IMR-90 (cell line): ENCODE measurements around the gene ASRGL1. TPM values are rescaled to one million over a fixed set of nuclear protein-coding genes. Genes with fewer than 3 reads are reported as not detected.

Source experiments
- ATAC-seq: fragments of 200-7000 bp; cut with Tn5 transposase; 2 replicates; pipeline ENCODE4 v1.9.1; 2020; ENCODE audit warnings: low read depth, mild to moderate bottlenecking, moderate library complexity
- BruUV-seq: library from RNA; stranded (reverse); fragments of 400-500 nt; replicated peaks from 2 replicates; lab custom pipeline; 2021; lab: Mats Ljungman, UMichigan
- CTCF ChIA-PET: fragments of 300-600 bp; formaldehyde crosslinking; extraction: SDS; loops from one replicate; lab custom pipeline; 2021; ENCODE audit warnings: antibody characterized with exemption; lab: Yijun Ruan, JAX
- POLR2A ChIA-PET: fragments of 300-600 bp; sonication (Branson Sonifier 250); formaldehyde crosslinking; loops from one replicate; lab custom pipeline; 2022; ENCODE audit warnings: antibody characterized with exemption; ENCODE audit not compliant: unreplicated experiment; lab: Charles Lee
- DNase-seq: peaks from one replicate; pipeline ENCODE4 v3.0.0; 2013
- H2AFZ ChIP-seq: replicated peaks from 2 replicates; pipeline ENCODE3; 2013; ENCODE audit warnings: low read length, mild to moderate bottlenecking; ENCODE audit not compliant: poor library complexity
- H2AK5ac ChIP-seq: 2 replicates; pipeline ENCODE4 v1.6.1; 2013; ENCODE audit warnings: low read depth, low read length, inconsistent platforms
- H2AK9ac ChIP-seq: replicated peaks from 2 replicates; pipeline ENCODE3; 2013; ENCODE audit warnings: mild to moderate bottlenecking, low read depth, low read length, moderate library complexity; ENCODE audit not compliant: poor library complexity
- H2BK120ac ChIP-seq: 2 replicates; pipeline ENCODE4 v1.6.1; 2013; ENCODE audit warnings: low read depth, low read length, inconsistent platforms
- H2BK15ac ChIP-seq: 3 replicates; pipeline ENCODE4 v1.6.1; 2013; ENCODE audit warnings: low read depth, low read length, inconsistent platforms
- H2BK20ac ChIP-seq: 2 replicates; pipeline ENCODE4 v1.6.1; 2013; ENCODE audit warnings: low read depth, mild to moderate bottlenecking, inconsistent platforms, low read length, moderate library complexity
- H2BK5ac ChIP-seq: 2 replicates; pipeline ENCODE4 v1.6.1; 2013; ENCODE audit warnings: mild to moderate bottlenecking, low read depth, low read length, inconsistent platforms; ENCODE audit not compliant: poor library complexity, severe bottlenecking
- H3K14ac ChIP-seq: replicated peaks from 2 replicates; pipeline ENCODE4 v1.6.1; 2013; ENCODE audit warnings: low read depth, low read length, inconsistent platforms
- H3K18ac ChIP-seq: 2 replicates; pipeline ENCODE4 v1.6.1; 2013; ENCODE audit warnings: low read depth, low read length, control low read depth
- H3K23ac ChIP-seq: 2 replicates; pipeline ENCODE4 v1.6.1; 2013; ENCODE audit warnings: low read depth, low read length, inconsistent platforms
- H3K27ac ChIP-seq: 2 replicates; pipeline ENCODE4 v1.5.1; 2013; ENCODE audit warnings: mild to moderate bottlenecking, control low read depth, low read length; ENCODE audit not compliant: insufficient read depth
- H3K27me3 ChIP-seq: 2 replicates; pipeline ENCODE4 v1.6.1; 2013; ENCODE audit warnings: low read length; ENCODE audit not compliant: control insufficient read depth, insufficient read depth
- H3K36me3 ChIP-seq: 2 replicates; pipeline ENCODE4 v1.6.1; 2013; ENCODE audit warnings: low read length, mixed read lengths; ENCODE audit not compliant: control insufficient read depth, insufficient read depth
- H3K4ac ChIP-seq: 2 replicates; pipeline ENCODE4 v1.6.1; 2013; ENCODE audit warnings: low read depth, low read length, inconsistent platforms
- H3K4me1 ChIP-seq: 2 replicates; pipeline ENCODE4 v1.6.1; 2013; ENCODE audit warnings: low read length, mixed read lengths; ENCODE audit not compliant: control insufficient read depth, insufficient read depth
- H3K4me2 ChIP-seq: 2 replicates; pipeline ENCODE4 v1.6.1; 2013; ENCODE audit warnings: low read depth, mild to moderate bottlenecking, control low read depth, low read length, moderate library complexity
- H3K4me3 ChIP-seq: 2 replicates; pipeline ENCODE4 v1.5.1; 2013; ENCODE audit warnings: low read depth, mild to moderate bottlenecking, control low read depth, low read length, moderate library complexity; ENCODE audit not compliant: insufficient read depth
- H3K56ac ChIP-seq: 2 replicates; pipeline ENCODE4 v1.6.1; 2013; ENCODE audit warnings: low read length, inconsistent platforms; ENCODE audit not compliant: insufficient read depth; ENCODE audit errors: extremely low read depth
- H3K79me1 ChIP-seq, 2 experiments: 2 replicates each; pipeline ENCODE4 v1.6.1; 2013; ENCODE audit warnings: low read length in 2 of 2, inconsistent platforms in 1 of 2, low read depth in 1 of 2
- H3K9ac ChIP-seq: 2 replicates; pipeline ENCODE4 v1.6.1; 2013; ENCODE audit warnings: low read depth, low read length, control low read depth
- H3K9me1 ChIP-seq: 2 replicates; pipeline ENCODE4 v1.6.1; 2013; ENCODE audit warnings: low read length, inconsistent platforms; ENCODE audit not compliant: insufficient read depth
- H3K9me3 ChIP-seq: 2 replicates; pipeline ENCODE4 v1.6.1; 2013; ENCODE audit warnings: low read length; ENCODE audit not compliant: control insufficient read depth, insufficient read depth
- H4K20me1 ChIP-seq: 2 replicates; pipeline ENCODE4 v1.6.1; 2013; ENCODE audit warnings: low read length, inconsistent platforms; ENCODE audit not compliant: insufficient read depth
- H4K5ac ChIP-seq: 2 replicates; pipeline ENCODE4 v1.6.1; 2013; ENCODE audit warnings: mild to moderate bottlenecking, low read depth, low read length, control low read depth
- H4K8ac ChIP-seq, 2 experiments: 2 replicates each; pipeline ENCODE4 v1.6.1; 2013; ENCODE audit warnings: low read depth in 2 of 2, low read length in 2 of 2, control low read depth in 1 of 2, inconsistent platforms in 1 of 2
- H4K91ac ChIP-seq: 2 replicates; pipeline ENCODE4 v1.6.1; 2013; ENCODE audit warnings: low read depth, low read length, inconsistent platforms; ENCODE audit not compliant: insufficient read depth
- CHD1 ChIP-seq: IDR thresholded peaks from 2 replicates; pipeline ENCODE4 v1.6.1; 2012; ENCODE audit warnings: low read depth, low read length, improper control_type of control experiment
- WGBS, 2 experiments: methylation state at CpG; one replicate each; pipeline versions ENCODE4 v1.1.5 to v1.1.7; 2013; ENCODE audit warnings: missing lambda C conversion rate in 2 of 2; ENCODE audit not compliant: insufficient read length in 1 of 2; ENCODE audit errors: extremely low coverage in 2 of 2; 5-methylcytosine and 5-hydroxymethylcytosine counted together
- dilution Hi-C: fragments of 300-500 bp; cut with HindIII; formaldehyde crosslinking; loops from one replicate; pipeline ENCODE4 v1.14.3; 2018; ENCODE audit warnings: low sequenced_read_pairs; ENCODE audit not compliant: unreplicated experiment
- in situ Hi-C: fragments of 300-500 bp; cut with MboI; formaldehyde crosslinking; loops from 3 replicates; pipeline ENCODE4 v1.14.3; 2019; ENCODE audit warnings: low sequenced_read_pairs, inconsistent platforms, mixed read lengths
- intact Hi-C: fragments of 100-400 bp; cut with micrococcal nuclease; formaldehyde crosslinking; loops from 2 replicates; pipeline ENCODE4 v1.10.0; 2022
- polyA plus RNA-seq, 3 experiments: library from polyadenylated mRNA; depleted of rRNA; stranded (reverse); fragments of >200 nt; gene quantifications; 2 replicates each; pipeline ENCODE4 v1.2.3, GENCODE V29; 2012; ENCODE audit warnings: low replicate concordance in 1 of 3
- total RNA-seq: library from RNA; depleted of rRNA; stranded (reverse); fragments of >200 nt; gene quantifications from 2 replicates; pipeline ENCODE4 v1.2.3, GENCODE V29; 2012
- TF ChIP-seq, protein P1 (sequence below): conservative IDR thresholded peaks from 2 replicates; pipeline ENCODE4 v1.5.1; 2012; ENCODE audit warnings: mild to moderate bottlenecking, low read depth, low read length, improper control_type of control experiment

The ASRGL1 gene
- total and polyA plus RNA-seq, 2 of the 4 experiments (the other 2 are of a cell fraction) = 0.72 TPM; not detected in 1

GRCh38 chr11:62402226-62402959 is 65.1 kb downstream of the ASRGL1 start:
- intact Hi-C loops = no loop called here
- Histone ChIP-seq H2AFZ (no peak overlapping the region), H4K20me1 (no peaks in the 10 kb centered on the region), H3K27me3 (no peaks in the 10 kb centered on the region), H3K4ac (no peak overlapping the region), H4K8ac (no peak overlapping the region), H4K91ac (no peak overlapping the region), H3K4me2 (no peak overlapping the region), H3K14ac (no peak overlapping the region), H3K4me1 (peaks cover 17% of the 10 kb centered on the region), H2BK5ac (no peak overlapping the region), H2BK120ac (no peak overlapping the region), H3K4me3 (no peak overlapping the region), H3K36me3 (no peaks in the 10 kb centered on the region), H2BK20ac (no peak overlapping the region), H2BK15ac (no peak overlapping the region), H3K9me3 (no peaks in the 10 kb centered on the region), H4K5ac (no peak overlapping the region), H3K56ac (no peak overlapping the region), H2AK5ac (no peak overlapping the region), H3K23ac (no peak overlapping the region), H3K9me1 (no peaks in the 10 kb centered on the region), H2AK9ac (no peak overlapping the region), H3K9ac (no peak overlapping the region), H3K18ac (no peak overlapping the region), H3K27ac (no peak overlapping the region), H3K79me1 (no peaks in the 10 kb centered on the region)
- no peak for DNase-seq
- in situ Hi-C loops = no loop called here
- dilution Hi-C loops = no loop called here
- TF ChIP-seq CHD1 = no peak
- TF ChIP-seq, protein P1, sequence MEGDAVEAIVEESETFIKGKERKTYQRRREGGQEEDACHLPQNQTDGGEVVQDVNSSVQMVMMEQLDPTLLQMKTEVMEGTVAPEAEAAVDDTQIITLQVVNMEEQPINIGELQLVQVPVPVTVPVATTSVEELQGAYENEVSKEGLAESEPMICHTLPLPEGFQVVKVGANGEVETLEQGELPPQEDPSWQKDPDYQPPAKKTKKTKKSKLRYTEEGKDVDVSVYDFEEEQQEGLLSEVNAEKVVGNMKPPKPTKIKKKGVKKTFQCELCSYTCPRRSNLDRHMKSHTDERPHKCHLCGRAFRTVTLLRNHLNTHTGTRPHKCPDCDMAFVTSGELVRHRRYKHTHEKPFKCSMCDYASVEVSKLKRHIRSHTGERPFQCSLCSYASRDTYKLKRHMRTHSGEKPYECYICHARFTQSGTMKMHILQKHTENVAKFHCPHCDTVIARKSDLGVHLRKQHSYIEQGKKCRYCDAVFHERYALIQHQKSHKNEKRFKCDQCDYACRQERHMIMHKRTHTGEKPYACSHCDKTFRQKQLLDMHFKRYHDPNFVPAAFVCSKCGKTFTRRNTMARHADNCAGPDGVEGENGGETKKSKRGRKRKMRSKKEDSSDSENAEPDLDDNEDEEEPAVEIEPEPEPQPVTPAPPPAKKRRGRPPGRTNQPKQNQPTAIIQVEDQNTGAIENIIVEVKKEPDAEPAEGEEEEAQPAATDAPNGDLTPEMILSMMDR = no peak
- BruUV-seq = no TSS peak
- WGBS, 2 experiments = 79% methylated on average over 6 of the region's 15 CpGs; no CpG with 5 or more reads in 1 of the 2 experiments
- ATAC-seq = no peak
- POLR2A ChIA-PET = no interaction called here
- CTCF ChIA-PET = interaction anchor here (0.6 to 1.4 kb wide), 2 partner anchors 14 to 141 kb away, joined by 3 to 6 read pairs; no protein-coding TSS in a partner anchor
